GM12892 (cell line): ENCODE results near the gene RAMP3.
"Not testable (repeated sequence)": the region's sequence is repeated elsewhere in the genome, so short reads cannot be mapped to it uniquely, and the experiment has no call there.

ENCODE experiments used
- DNase-seq: peaks from one replicate; pipeline ENCODE4 v3.0.0; 2011; ENCODE audit not compliant: insufficient read length
- FAIRE-seq: peaks from 2 replicates; lab custom pipeline; 2011; peaks lifted over from hg19 to GRCh38; lab: Jason Lieb, UNC
- POLR2A ChIP-seq: IDR thresholded peaks from 2 replicates; pipeline ENCODE4 v1.6.1; 2011; ENCODE audit warnings: low read depth, low read length, control low read depth
- POLR2AphosphoS5 ChIP-seq: IDR thresholded peaks from 2 replicates; pipeline ENCODE4 v1.6.1; 2011; ENCODE audit warnings: low read depth, low read length, control low read depth
- TAF1 ChIP-seq: IDR thresholded peaks from 2 replicates; pipeline ENCODE4 v1.6.1; 2011; ENCODE audit warnings: low read depth, mild to moderate bottlenecking, control low read depth, low read length, borderline replicate concordance

Gene RAMP3

DNA sequence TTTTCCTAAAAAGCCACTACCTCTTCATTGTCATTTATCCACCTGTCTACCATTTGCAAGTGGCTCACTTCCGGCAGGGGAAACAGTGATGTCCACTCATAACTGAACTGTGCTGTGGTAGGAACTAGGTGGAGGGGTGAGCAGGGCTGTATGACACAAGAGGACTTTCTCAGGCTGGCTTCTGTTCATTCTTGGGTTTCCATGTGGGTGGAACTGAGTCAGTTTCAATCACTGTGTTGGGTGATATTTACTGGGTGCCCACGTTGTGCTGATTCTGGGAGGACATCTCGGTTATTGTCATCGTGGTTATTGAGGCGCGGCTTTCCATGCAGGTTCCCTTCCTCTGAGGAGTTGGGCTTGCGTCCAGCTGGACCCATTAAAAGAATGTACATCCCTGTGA lies 38.8 kb downstream of the RAMP3 start:
- peak; percentile 95 for FAIRE-seq
- TF ChIP-seq POLR2AphosphoS5 (no peak), POLR2A (no peak), TAF1 (no peak)
- DNase-seq: no peak

GRCh38 chr7:45197461-45197860 lies 39.9 kb downstream of the RAMP3 start:
- TF ChIP-seq TAF1: no peak
- TF ChIP-seq POLR2AphosphoS5: no peak
- no peak for TF ChIP-seq POLR2A
- FAIRE-seq (peak; percentile 76), DNase-seq (no peak)

- DNase-seq (no peak), FAIRE-seq (no peak)
- no peak for TF ChIP-seq POLR2AphosphoS5
- TF ChIP-seq POLR2A: no peak
- no peak for TF ChIP-seq TAF1
Observed at GRCh38 chr7:45198986-45199385, 41.4 kb downstream of the RAMP3 start.

GRCh38 chr7:45199506-45199905 lies 41.9 kb downstream of the RAMP3 start:
- no peak for DNase-seq
- TF ChIP-seq POLR2A (no peak), POLR2AphosphoS5 (no peak), TAF1 (no peak)
- no peak for FAIRE-seq

- DNase-seq (no peak), FAIRE-seq (no peak)
Observed at GRCh38 chr7:45202625-45203024, 45.0 kb downstream of the RAMP3 start.

GRCh38 chr7:45203036-45203435 lies 45.4 kb downstream of the RAMP3 start:
- DNase-seq (no peak), FAIRE-seq (no peak)
- TF ChIP-seq TAF1 (no peak), POLR2AphosphoS5 (no peak), POLR2A (no peak)

More at GRCh38 chr7:45202625-45203024, 45.0 kb downstream of the RAMP3 start:
- TF ChIP-seq POLR2A (no peak), POLR2AphosphoS5 (no peak), TAF1 (no peak)

- FAIRE-seq: no peak
Observed at GRCh38 chr7:45203459-45203858, 45.9 kb downstream of the RAMP3 start.

DNA sequence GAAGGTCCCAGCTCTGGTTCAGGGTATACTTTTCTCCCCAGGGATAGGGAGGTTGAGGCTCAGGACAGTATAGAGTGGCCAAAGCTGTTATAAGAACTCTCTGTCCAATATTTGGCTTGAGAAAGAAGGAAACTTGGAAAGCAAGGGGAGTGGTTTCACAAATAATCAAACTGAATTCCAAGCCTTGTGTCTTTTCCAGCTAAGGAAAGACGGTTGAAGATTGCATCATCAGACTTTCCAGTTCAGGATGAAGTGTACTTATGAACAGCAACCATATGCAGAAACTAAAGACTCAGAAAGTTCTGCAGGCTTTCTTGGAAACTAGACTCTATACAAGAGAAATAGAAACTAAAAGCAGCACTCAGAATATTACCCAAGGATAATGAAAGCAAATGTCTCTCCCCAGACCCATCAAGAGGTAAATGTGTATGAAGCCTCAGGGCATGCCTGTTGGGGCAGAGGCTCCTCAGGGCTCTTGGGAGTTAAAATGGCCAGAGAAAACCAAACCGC lies 46.4 kb downstream of the RAMP3 start:
- FAIRE-seq (no peak), DNase-seq (no peak)

More at GRCh38 chr7:45203459-45203858, 45.9 kb downstream of the RAMP3 start:
- no peak for DNase-seq
- TF ChIP-seq POLR2AphosphoS5 (no peak), TAF1 (no peak), POLR2A (no peak)

GRCh38 chr7:45206266-45206665 lies 48.7 kb downstream of the RAMP3 start:
- DNase-seq, FAIRE-seq: not testable (repeated sequence)

More for the DNA sequence above, 46.4 kb downstream of the RAMP3 start:
- TF ChIP-seq POLR2A (no peak), POLR2AphosphoS5 (no peak), TAF1 (no peak)

- FAIRE-seq, DNase-seq: not testable (repeated sequence)
Observed at GRCh38 chr7:45209909-45210308, 52.3 kb downstream of the RAMP3 start.

GRCh38 chr7:45211066-45211465 lies 53.5 kb downstream of the RAMP3 start:
- DNase-seq (no peak), FAIRE-seq (no peak)
- TF ChIP-seq POLR2AphosphoS5 (no peak), POLR2A (no peak), TAF1 (no peak)

DNA sequence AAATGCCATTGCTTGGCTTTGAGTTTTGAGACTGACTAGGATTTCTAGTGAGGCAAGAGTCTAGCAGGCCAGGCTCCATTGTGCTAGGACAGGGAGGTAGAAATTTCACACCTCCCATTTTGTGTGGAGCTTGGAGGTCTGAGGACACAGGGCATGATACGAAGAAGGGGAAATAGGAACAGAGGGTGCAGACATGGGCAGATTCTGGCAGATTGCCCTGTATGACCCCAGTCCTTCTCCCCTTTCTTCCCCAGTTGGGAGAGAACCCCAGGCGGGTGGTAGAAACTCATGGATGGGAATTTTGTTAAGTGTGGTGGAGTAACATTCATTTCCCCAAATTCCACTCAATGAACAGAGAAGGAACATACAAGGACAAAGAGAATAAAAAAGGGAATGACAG lies 54.4 kb downstream of the RAMP3 start:
- peak; percentile 56 for FAIRE-seq
- DNase-seq: no peak
- no peak for TF ChIP-seq POLR2AphosphoS5
- no peak for TF ChIP-seq TAF1
- TF ChIP-seq POLR2A: no peak

- no peak for FAIRE-seq
- no peak for DNase-seq
- no peak for TF ChIP-seq TAF1
- TF ChIP-seq POLR2AphosphoS5: no peak
- no peak for TF ChIP-seq POLR2A
Observed at GRCh38 chr7:45212606-45213005, 55.0 kb downstream of the RAMP3 start.
